Upper lobe of left lung (tissue), 6 donors: ENCODE results near the gene MAK. TPM values are rescaled to one million over a fixed set of nuclear protein-coding genes. Genes with fewer than 3 reads are reported as not detected.
"Not testable (repeated sequence)": the region's sequence is repeated elsewhere in the genome, so short reads cannot be mapped to it uniquely, and the experiment has no call there.

ENCODE experiments used
- ATAC-seq, 2 donors: fragments of 200-7000 bp; cut with Tn5 transposase; one replicate each; pipeline ENCODE4 v1.9.1; 2022; ENCODE audit warnings: mild to moderate bottlenecking in 2 of 2, moderate library complexity in 2 of 2; ENCODE audit not compliant: low FRiP score in 2 of 2
- DNase-seq, 2 donors: peaks; one replicate each; pipeline ENCODE4 v3.0.0-alpha.2; 2019 to 2020
- H3K27ac ChIP-seq, 4 donors: fragments of 200-600 bp; sonication (generic); one replicate each; pipeline ENCODE4 v1.5.1; 2016 to 2019
- H3K27me3 ChIP-seq, 4 donors: fragments of 200-600 bp; sonication (generic); one replicate each; pipeline ENCODE4 v1.5.1; 2017 to 2019
- H3K36me3 ChIP-seq, 4 donors: fragments of 200-600 bp; sonication (generic); one replicate each; pipeline ENCODE4 v1.5.1; 2016 to 2019
- H3K4me1 ChIP-seq, 4 donors: fragments of 200-600 bp; sonication (generic); one replicate each; pipeline ENCODE4 v1.5.1; 2018 to 2019
- H3K4me3 ChIP-seq, 4 donors: fragments of 200-600 bp; sonication (generic); one replicate each; pipeline ENCODE4 v1.5.1; 2017 to 2019; ENCODE audit warnings: mild to moderate bottlenecking in 2 of 4, moderate library complexity in 1 of 4
- H3K9me3 ChIP-seq, 4 donors: fragments of 200-600 bp; sonication (generic); one replicate each; pipeline ENCODE4 v1.5.1; 2018 to 2019
- EP300 ChIP-seq, 4 donors: sonication (generic); formaldehyde crosslinking; IDR thresholded peaks; one replicate each; pipeline ENCODE4 v1.5.1; 2017; ENCODE audit warnings: antibody characterized with exemption in 4 of 4, control low read depth in 2 of 4
- POLR2A ChIP-seq, 4 donors: fragments of 450-650 bp; IDR thresholded peaks; one replicate each; pipeline ENCODE4 v1.5.1; 2016 to 2017; ENCODE audit warnings: antibody characterized with exemption in 4 of 4, mild to moderate bottlenecking in 2 of 4
- POLR2AphosphoS5 ChIP-seq, 2 donors: sonication (generic); formaldehyde crosslinking; IDR thresholded peaks; one replicate each; pipeline ENCODE4 v1.5.1; 2017; ENCODE audit warnings: antibody characterized with exemption in 2 of 2
- WGBS, 2 donors: methylation state at CpG; one replicate each; pipeline ENCODE4 v1.1.5; 2017 to 2018; 5-methylcytosine and 5-hydroxymethylcytosine counted together
- total RNA-seq, 6 donors: library from RNA; depleted of rRNA in 4 of 6; stranded (reverse); fragments of >200 nt in 4 of 6; gene quantifications; one replicate each; pipeline versions ENCODE4 v1.1.0 to v1.2.1, GENCODE V29; 2016 to 2021
- TF ChIP-seq, protein P1 (sequence below), 6 experiments: fragments of 450-650 bp in 4 of 6; fragments of 200-600 bp in 2 of 6; sonication (generic) in 2 of 6; IDR thresholded peaks; one replicate each; pipeline ENCODE4 v1.5.1; 2016 to 2019; ENCODE audit warnings: antibody characterized with exemption in 6 of 6
- donor health status: DM: no; HTN: no; CAD: no; lungs with moderate emphysema.
- donor health status: DM: no; HTN: yes; CAD: no; lungs with severe emphysema.

The MAK gene, protein sequence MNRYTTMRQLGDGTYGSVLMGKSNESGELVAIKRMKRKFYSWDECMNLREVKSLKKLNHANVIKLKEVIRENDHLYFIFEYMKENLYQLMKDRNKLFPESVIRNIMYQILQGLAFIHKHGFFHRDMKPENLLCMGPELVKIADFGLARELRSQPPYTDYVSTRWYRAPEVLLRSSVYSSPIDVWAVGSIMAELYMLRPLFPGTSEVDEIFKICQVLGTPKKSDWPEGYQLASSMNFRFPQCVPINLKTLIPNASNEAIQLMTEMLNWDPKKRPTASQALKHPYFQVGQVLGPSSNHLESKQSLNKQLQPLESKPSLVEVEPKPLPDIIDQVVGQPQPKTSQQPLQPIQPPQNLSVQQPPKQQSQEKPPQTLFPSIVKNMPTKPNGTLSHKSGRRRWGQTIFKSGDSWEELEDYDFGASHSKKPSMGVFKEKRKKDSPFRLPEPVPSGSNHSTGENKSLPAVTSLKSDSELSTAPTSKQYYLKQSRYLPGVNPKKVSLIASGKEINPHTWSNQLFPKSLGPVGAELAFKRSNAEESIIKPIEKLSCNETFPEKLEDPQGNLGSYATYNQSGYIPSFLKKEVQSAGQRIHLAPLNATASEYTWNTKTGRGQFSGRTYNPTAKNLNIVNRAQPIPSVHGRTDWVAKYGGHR
- 1 to 10 TPM in 4 of 6 donors, under 1 TPM in 1, not detected in 1; 0.57 to 5.3 (median 1.8) TPM for total RNA-seq

DNA sequence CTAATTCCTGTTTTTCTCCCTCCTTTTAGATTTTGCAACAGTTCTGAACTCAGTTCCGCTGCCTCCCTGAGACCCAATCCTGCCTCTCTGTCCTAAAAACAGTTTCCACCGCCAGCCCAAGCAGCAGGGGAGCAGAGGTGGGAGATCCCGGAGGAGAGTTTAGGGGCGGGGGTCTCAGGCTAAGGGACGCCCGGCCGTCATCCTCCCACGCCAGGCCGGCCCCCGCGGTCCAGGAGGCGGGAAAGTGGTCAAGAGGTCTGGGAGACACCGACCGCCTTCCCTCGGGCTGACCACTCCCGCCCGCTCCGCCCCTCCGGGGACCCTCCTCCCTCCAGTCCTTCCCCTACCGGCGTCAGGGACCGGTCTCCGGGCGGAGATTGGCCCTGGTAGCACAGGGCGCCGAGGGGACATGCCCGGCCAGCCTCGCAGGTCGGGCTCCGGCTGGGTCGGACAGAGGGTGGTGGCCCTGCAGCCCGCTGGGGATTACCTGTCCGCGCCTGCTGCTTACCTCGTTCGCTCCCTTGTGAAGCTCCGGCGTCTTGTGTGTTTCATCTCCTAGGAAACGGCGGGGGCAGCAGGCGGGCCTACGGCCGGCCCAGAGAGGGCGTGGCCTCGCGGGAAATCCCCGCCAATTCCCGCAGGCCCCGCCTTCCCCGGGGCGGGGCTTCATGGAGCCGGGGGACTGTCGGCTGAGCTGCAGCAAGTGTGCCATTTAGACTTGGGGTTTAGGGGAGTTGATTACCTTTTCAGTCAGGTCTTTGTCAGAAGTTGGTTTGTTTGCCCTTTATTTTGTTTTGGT lies at the start of gene MAK:
MAK (minus strand) TSS at position 545 of the 799 bp plus-strand sequence. CDS start 7,891 bp downstream, outside the sequence.
- TF ChIP-seq POLR2A (IDR thresholded peaks at IDR 0.05) (peak in 2 of 4 donors; percentile 78 to 80), EP300 (IDR thresholded peaks at IDR 0.05) (no peak), POLR2AphosphoS5 (IDR thresholded peaks at IDR 0.05) (peak in 1 of 2 donors; percentile 73)
- TF ChIP-seq, protein P1, sequence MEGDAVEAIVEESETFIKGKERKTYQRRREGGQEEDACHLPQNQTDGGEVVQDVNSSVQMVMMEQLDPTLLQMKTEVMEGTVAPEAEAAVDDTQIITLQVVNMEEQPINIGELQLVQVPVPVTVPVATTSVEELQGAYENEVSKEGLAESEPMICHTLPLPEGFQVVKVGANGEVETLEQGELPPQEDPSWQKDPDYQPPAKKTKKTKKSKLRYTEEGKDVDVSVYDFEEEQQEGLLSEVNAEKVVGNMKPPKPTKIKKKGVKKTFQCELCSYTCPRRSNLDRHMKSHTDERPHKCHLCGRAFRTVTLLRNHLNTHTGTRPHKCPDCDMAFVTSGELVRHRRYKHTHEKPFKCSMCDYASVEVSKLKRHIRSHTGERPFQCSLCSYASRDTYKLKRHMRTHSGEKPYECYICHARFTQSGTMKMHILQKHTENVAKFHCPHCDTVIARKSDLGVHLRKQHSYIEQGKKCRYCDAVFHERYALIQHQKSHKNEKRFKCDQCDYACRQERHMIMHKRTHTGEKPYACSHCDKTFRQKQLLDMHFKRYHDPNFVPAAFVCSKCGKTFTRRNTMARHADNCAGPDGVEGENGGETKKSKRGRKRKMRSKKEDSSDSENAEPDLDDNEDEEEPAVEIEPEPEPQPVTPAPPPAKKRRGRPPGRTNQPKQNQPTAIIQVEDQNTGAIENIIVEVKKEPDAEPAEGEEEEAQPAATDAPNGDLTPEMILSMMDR (IDR thresholded peaks at IDR 0.05): no peak
- H3K4me3 ChIP-seq: peak within 1 kb of the TSS; percentile 59 to 74 (median 66)
- DNase-seq (peak; percentile 92 to 97), ATAC-seq (peak; percentile 97 to 99)
- H3K27me3 ChIP-seq: peaks cover 0 to 8% (median 0%) of the 10 kb centered on the region in 4 donors
- H3K36me3 ChIP-seq: no peaks in the 10 kb centered on the region
- peak within 1 kb of the TSS; percentile 73 to 79 (median 74) for H3K27ac ChIP-seq
- no peaks in the 10 kb centered on the region for H3K9me3 ChIP-seq
- 0 to 1% methylated on average over 27 to 30 of the region's 53 CpGs for WGBS, 2 donors
- H3K4me1 ChIP-seq: peaks cover 0 to 19% (median 10%) of the 10 kb centered on the region in 4 donors

DNA sequence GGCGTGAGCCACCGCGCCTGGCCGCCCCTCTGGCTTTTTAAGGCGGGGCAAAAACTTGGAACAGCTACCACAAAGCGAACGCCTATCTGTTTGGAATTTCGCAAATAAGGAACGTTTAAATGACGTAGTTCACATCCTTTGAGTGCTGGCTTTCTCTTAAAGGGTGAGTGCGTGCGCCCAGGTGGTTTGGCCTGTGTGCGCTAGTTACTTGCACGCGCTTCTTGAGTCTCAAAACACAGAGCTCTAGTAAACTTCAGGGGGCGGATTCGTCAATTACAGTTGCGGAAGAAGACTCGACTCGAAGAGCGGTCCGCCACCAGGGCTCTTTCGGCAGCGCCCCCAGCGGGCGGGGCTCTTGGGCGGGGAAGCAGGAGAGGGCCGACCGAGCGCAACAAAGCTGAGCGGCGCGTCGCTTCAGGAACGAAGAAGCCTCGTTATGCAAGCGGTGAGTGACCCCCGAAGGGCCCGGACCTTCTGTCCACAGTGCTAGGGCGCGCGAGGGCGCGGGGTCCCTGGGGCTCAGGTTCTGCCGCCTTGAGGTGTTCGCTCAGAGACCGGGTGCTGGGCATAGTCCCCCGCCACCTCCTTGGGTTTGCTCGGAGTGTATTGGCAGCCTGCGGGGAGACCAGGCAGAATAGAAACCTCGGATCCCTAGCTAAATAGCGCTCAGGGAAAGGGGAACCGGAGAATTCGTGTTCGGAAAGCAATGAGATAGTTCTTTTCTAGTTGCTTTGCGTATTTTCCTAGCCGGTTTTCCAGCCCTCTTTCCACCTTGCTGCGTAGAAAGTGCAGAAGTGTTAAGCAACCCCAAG lies 48.6 kb upstream of the MAK start, which contains the start of gene SYCP2L:
SYCP2L (plus strand) TSS at position 362 of the 812 bp plus-strand sequence; CDS start at position 437, 75 bp downstream.
- Histone ChIP-seq H3K9me3 (no peaks in the 10 kb centered on the region), H3K4me1 (peaks cover 10 to 28% (median 19%) of the 10 kb centered on the region in 4 donors), H3K4me3 (peak within 1 kb of the TSS; percentile 38 to 50 (median 48)), H3K27ac (peak within 1 kb of the TSS; percentile 18 to 62 (median 41)), H3K27me3 (peaks cover 0 to 35% (median 6%) of the 10 kb centered on the region in 4 donors), H3K36me3 (no peaks in the 10 kb centered on the region)
- TF ChIP-seq, protein P1 (IDR thresholded peaks at IDR 0.05): peak in 2 of 6 experiments; percentile 23 to 37
- TF ChIP-seq POLR2A (IDR thresholded peaks at IDR 0.05): no peak
- TF ChIP-seq POLR2AphosphoS5 (IDR thresholded peaks at IDR 0.05): no peak
- no peak for TF ChIP-seq EP300 (IDR thresholded peaks at IDR 0.05)
- 3% methylated on average over 8 to 57 of the region's 58 CpGs for WGBS, 2 donors
- peak; percentile 59 to 71 for ATAC-seq
- DNase-seq: peak; percentile 36 to 86

DNA sequence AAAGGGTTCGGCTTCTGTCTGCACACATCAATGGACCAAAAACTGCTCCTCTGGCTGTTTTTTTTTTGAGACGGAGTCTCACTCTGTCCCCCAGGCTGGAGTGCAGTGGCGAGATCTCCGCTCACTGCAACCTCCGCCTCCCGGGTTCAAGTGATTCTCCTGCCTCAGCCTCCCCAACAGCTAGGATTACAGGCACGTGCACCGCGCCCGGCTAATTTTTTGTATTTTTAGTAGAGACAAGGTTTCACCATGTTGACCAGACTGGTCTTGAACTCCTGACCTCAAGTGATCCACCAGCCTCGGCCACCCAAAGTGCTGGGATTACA lies 48.0 kb upstream of the MAK start:
- H3K36me3 ChIP-seq, DNase-seq, H3K9me3 ChIP-seq, ATAC-seq: not testable (repeated sequence)
- peak overlapping the region in 3 of 4 donors; percentile 38 to 50 (median 47) for H3K4me3 ChIP-seq
- peak overlapping the region in 2 of 4 donors; percentile 61 to 62 for H3K27ac ChIP-seq
- H3K4me1 ChIP-seq: peaks cover 10 to 33% (median 21%) of the 10 kb centered on the region in 4 donors
- 24 to 29% methylated on average over 8 to 11 of the region's 11 CpGs for WGBS, 2 donors
- peaks cover 0 to 39% (median 9%) of the 10 kb centered on the region in 4 donors for H3K27me3 ChIP-seq

DNA sequence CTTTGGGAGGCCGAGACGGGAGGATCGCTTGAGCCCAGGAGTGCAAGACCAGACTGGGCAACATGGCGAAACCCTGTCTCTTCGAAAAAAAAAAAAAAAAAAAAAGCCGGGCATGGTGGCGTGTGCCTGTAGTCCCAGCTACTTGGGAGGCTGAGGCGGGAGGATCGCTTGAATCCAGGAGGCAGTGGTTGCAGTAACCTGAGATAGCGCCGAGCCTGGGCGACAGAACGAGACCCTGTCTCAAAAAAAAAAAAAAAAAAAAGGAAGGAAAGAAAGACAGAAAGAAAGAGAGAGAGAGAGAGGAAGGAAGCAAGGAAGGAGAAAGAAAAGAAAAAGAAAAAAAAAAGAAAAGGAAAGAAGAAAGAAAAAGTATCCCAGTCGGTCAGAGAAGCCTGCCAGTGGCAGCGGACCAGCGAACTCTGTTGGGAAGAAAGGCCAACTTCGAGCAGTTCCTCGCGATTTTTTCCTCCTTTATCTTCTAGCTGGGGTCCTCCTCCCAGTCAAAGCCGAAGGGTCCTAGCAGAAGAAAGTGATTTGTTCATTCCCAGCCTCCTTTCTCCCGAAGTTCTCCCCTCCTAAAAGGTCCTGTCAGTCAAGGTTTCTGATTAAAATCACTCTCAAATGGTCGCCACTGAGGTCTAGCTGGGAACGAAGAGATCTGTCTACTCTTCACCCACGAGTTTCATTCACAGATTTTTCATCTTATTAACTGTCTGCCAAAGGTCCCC lies 46.1 kb upstream of the MAK start:
- no peaks in the 10 kb centered on the region for H3K9me3 ChIP-seq
- no peak overlapping the region for H3K27ac ChIP-seq
- no peaks in the 10 kb centered on the region for H3K36me3 ChIP-seq
- no peak overlapping the region for H3K4me3 ChIP-seq
- ATAC-seq: no peak
- peaks cover 10 to 33% (median 21%) of the 10 kb centered on the region in 4 donors for H3K4me1 ChIP-seq
- TF ChIP-seq POLR2A (IDR thresholded peaks at IDR 0.05) (no peak), POLR2AphosphoS5 (IDR thresholded peaks at IDR 0.05) (no peak), EP300 (IDR thresholded peaks at IDR 0.05) (no peak)
- TF ChIP-seq, protein P1 (IDR thresholded peaks at IDR 0.05): no peak
- H3K27me3 ChIP-seq: peaks cover 0 to 45% (median 9%) of the 10 kb centered on the region in 4 donors
- no peak for DNase-seq
- 31 to 34% methylated on average over 23 to 24 of the region's 24 CpGs for WGBS, 2 donors
